ENCODE data around the gene PCED1B. TPM values are rescaled to one million over a fixed set of nuclear protein-coding genes. Genes with fewer than 3 reads are reported as not detected.

The PCED1B gene
- total and polyA plus RNA-seq, 4 donors, result 2.2 to 8.2 (median 3.8) TPM

- H3K36me3 ChIP-seq (ENCODE audit: control insufficient read depth in 4 of 4, insufficient read depth in 4 of 4, low read length in 4 of 4), result no peaks in the 10 kb centered on the region
- no peaks in the 10 kb centered on the region for H3K9me3 ChIP-seq (ENCODE audit: control insufficient read depth in 4 of 4, insufficient read depth in 3 of 4, low read length in 3 of 4)
- peak; percentile 27 for ATAC-seq (ENCODE audit: insufficient read depth, low FRiP score)
- H3K4me3 ChIP-seq, result no peak overlapping the region
- no peak overlapping the region for H3K9ac ChIP-seq (ENCODE audit: insufficient read depth in 1 of 2, low read length in 2 of 2)
- H3K4me1 ChIP-seq (ENCODE audit: control insufficient read depth in 5 of 5, insufficient read depth in 5 of 5, low read length in 5 of 5), result peaks cover 0 to 3% (median 2%) of the 10 kb centered on the region in 5 donors
- H3K27ac ChIP-seq (ENCODE audit: low read depth in 1 of 2, low read length in 1 of 2), result no peak overlapping the region
- peaks cover 0 to 6% (median 0%) of the 10 kb centered on the region in 3 donors for H3K27me3 ChIP-seq (ENCODE audit: control insufficient read depth in 3 of 3, insufficient read depth in 3 of 3, low read length in 2 of 3)
- 32 to 51% methylated on average over 6 of the region's 6 CpGs for WGBS, 2 donors
- DNase-seq, result no peak
- no peak for TF ChIP-seq CTCF (IDR thresholded peaks at IDR 0.05; ENCODE audit: control extremely low read depth, extremely low read depth)
These were observed 6.4 kb downstream of the PCED1B start for GRCh38 chr12:47085815-47086252.

GRCh38 chr12:47087088-47087688 is 7.8 kb downstream of the PCED1B start:
- ATAC-seq (ENCODE audit: insufficient read depth, low FRiP score) (no peak), DNase-seq (no peak)
- Histone ChIP-seq H3K9ac (ENCODE audit: insufficient read depth in 1 of 2, low read length in 2 of 2) (no peak overlapping the region), H3K36me3 (ENCODE audit: control insufficient read depth in 4 of 4, insufficient read depth in 4 of 4, low read length in 4 of 4) (no peaks in the 10 kb centered on the region), H3K9me3 (ENCODE audit: control insufficient read depth in 4 of 4, insufficient read depth in 3 of 4, low read length in 3 of 4) (no peaks in the 10 kb centered on the region), H3K27ac (ENCODE audit: low read depth in 1 of 2, low read length in 1 of 2) (no peak overlapping the region), H3K4me3 (no peak overlapping the region), H3K27me3 (ENCODE audit: control insufficient read depth in 3 of 3, insufficient read depth in 3 of 3, low read length in 2 of 3) (peaks cover 0 to 6% (median 0%) of the 10 kb centered on the region in 3 donors), H3K4me1 (ENCODE audit: control insufficient read depth in 5 of 5, insufficient read depth in 5 of 5, low read length in 5 of 5) (peaks cover 0 to 3% (median 0%) of the 10 kb centered on the region in 5 donors)
- no peak for TF ChIP-seq CTCF (IDR thresholded peaks at IDR 0.05; ENCODE audit: control extremely low read depth, extremely low read depth)
- WGBS, 2 donors, result 81 to 91% methylated on average over 2 of the region's 2 CpGs

GRCh38 chr12:47088021-47088944 is 8.9 kb downstream of the PCED1B start:
- no peak for TF ChIP-seq CTCF (IDR thresholded peaks at IDR 0.05; ENCODE audit: control extremely low read depth, extremely low read depth)
- no peak overlapping the region for H3K9ac ChIP-seq (ENCODE audit: insufficient read depth in 1 of 2, low read length in 2 of 2)
- no peak overlapping the region for H3K27ac ChIP-seq (ENCODE audit: low read depth in 1 of 2, low read length in 1 of 2)
- ATAC-seq (ENCODE audit: insufficient read depth, low FRiP score), result no peak
- no peaks in the 10 kb centered on the region for H3K9me3 ChIP-seq (ENCODE audit: control insufficient read depth in 4 of 4, insufficient read depth in 3 of 4, low read length in 3 of 4)
- H3K4me3 ChIP-seq, result no peak overlapping the region
- no peaks in the 10 kb centered on the region for H3K36me3 ChIP-seq (ENCODE audit: control insufficient read depth in 4 of 4, insufficient read depth in 4 of 4, low read length in 4 of 4)
- H3K27me3 ChIP-seq (ENCODE audit: control insufficient read depth in 3 of 3, insufficient read depth in 3 of 3, low read length in 2 of 3), result peaks cover 0 to 5% (median 0%) of the 10 kb centered on the region in 3 donors
- H3K4me1 ChIP-seq (ENCODE audit: control insufficient read depth in 5 of 5, insufficient read depth in 5 of 5, low read length in 5 of 5), result peaks cover 0 to 3% (median 0%) of the 10 kb centered on the region in 5 donors
- DNase-seq, result no peak
- 57 to 71% methylated on average over 7 of the region's 7 CpGs for WGBS, 2 donors

Data from lung (tissue), 12 donors.